Measurements from ENCODE around the gene VPS29.
A peak's percentile ranks its signal among the peaks of the same experiment; 100 is the strongest.
"Not testable (repeated sequence)": the region's sequence is repeated elsewhere in the genome, so short reads cannot be mapped to it uniquely, and the experiment has no call there.

The VPS29 gene

GRCh38 chr12:110501752-110502738, at the start of gene VPS29, which contains the start of gene RAD9B:
Gene VPS29, minus strand, starts transcription at chr12:110502111. Its CDS starts 60 bp downstream, at chr12:110502051.
Gene RAD9B, plus strand, starts transcription at chr12:110502331. Its CDS starts 7 bp downstream, at chr12:110502338.
- DNase-seq, result peak; percentile 98

GRCh38 chr12:110550981-110551380, 49.1 kb upstream of the VPS29 start:
- no peak for DNase-seq

GRCh38 chr12:110549716-110550115, 47.8 kb upstream of the VPS29 start:
- no peak for DNase-seq

- no peak for DNase-seq
Measured at GRCh38 chr12:110548678-110549077, 46.8 kb upstream of the VPS29 start.

- DNase-seq, result no peak
Measured at GRCh38 chr12:110547090-110547489, 45.2 kb upstream of the VPS29 start.

- no peak for DNase-seq
Measured at GRCh38 chr12:110546339-110546738, 44.4 kb upstream of the VPS29 start.

GRCh38 chr12:110545812-110546211, 43.9 kb upstream of the VPS29 start:
- no peak for DNase-seq

GRCh38 chr12:110545259-110545658, 43.3 kb upstream of the VPS29 start:
- not testable (repeated sequence) for DNase-seq

- DNase-seq, result no peak
Measured at GRCh38 chr12:110543965-110544364, 42.1 kb upstream of the VPS29 start.

GRCh38 chr12:110543252-110543959, 41.5 kb upstream of the VPS29 start:
- DNase-seq, result peak; percentile 31

GRCh38 chr12:110540048-110540447, 38.1 kb upstream of the VPS29 start:
- no peak for DNase-seq

GRCh38 chr12:110538869-110539622, 37.1 kb upstream of the VPS29 start:
- no peak for DNase-seq

GRCh38 chr12:110537605-110538409, 35.9 kb upstream of the VPS29 start:
- no peak for DNase-seq

GRCh38 chr12:110536834-110537604, 35.1 kb upstream of the VPS29 start:
- DNase-seq, result no peak

GRCh38 chr12:110534811-110535210, 32.9 kb upstream of the VPS29 start:
- DNase-seq, result no peak

GRCh38 chr12:110533607-110534006, 31.7 kb upstream of the VPS29 start:
- no peak for DNase-seq

- DNase-seq, result no peak
Measured at GRCh38 chr12:110532644-110533043, 30.7 kb upstream of the VPS29 start.

GRCh38 chr12:110531741-110532333, 29.9 kb upstream of the VPS29 start:
- no peak for DNase-seq

GRCh38 chr12:110530511-110530910, 28.6 kb upstream of the VPS29 start:
- DNase-seq, result no peak

GRCh38 chr12:110528277-110528839, 26.4 kb upstream of the VPS29 start:
- DNase-seq, result no peak

Measured in NCI-H2227 treated with DMSO at 0.1 percent for 48 hours (cell line).